HepG2 (cell line): ENCODE measurements around the gene BAHD1. TPM values are rescaled to one million over a fixed set of nuclear protein-coding genes. Genes with fewer than 3 reads are reported as not detected.

Source experiments
- GRHL1 ChIP-seq: sonication (generic); formaldehyde crosslinking; conservative IDR thresholded peaks from 2 replicates; pipeline ENCODE4 v1.8.0; 2022; ENCODE audit warnings: missing genetic modification reagents
- HBP1 ChIP-seq: IDR thresholded peaks from 2 replicates; pipeline ENCODE4 v1.6.1; 2016; ENCODE audit warnings: low read depth, control low read depth
- TEAD3 ChIP-seq: optimal IDR thresholded peaks from 2 replicates; pipeline ENCODE3; 2016; ENCODE audit warnings: borderline replicate concordance
- polyA plus RNA-seq, 8 experiments: library from polyadenylated mRNA; depleted of rRNA in 3 of 8; stranded (reverse) in 7 of 8; unstranded in 1 of 8; fragments of >200 nt; fragmentation: Illumina TruSeq in 4 of 8; extraction: Trizol in 4 of 8; gene quantifications; 2 replicates each; pipeline versions ENCODE4 v1.2.1 to v1.2.3, GENCODE V29; 2011 to 2016; ENCODE audit warnings: low read depth in 4 of 8, missing spikeins in 1 of 8, mixed read lengths in 1 of 8; ENCODE audit not compliant: insufficient read depth in 1 of 8
- total RNA-seq, 5 experiments: library from RNA; depleted of rRNA; stranded (reverse); fragments of >200 nt; fragmentation: Illumina TruSeq; extraction: Trizol; gene quantifications; 2 replicates each; pipeline ENCODE4 v1.2.3, GENCODE V29; 2016; ENCODE audit warnings: low read depth in 1 of 5
- TF ChIP-seq, protein P1 (sequence below): sonication (generic); formaldehyde crosslinking; IDR thresholded peaks from 2 replicates; pipeline ENCODE4 v1.4.0; 2020; ENCODE audit warnings: mild to moderate bottlenecking, missing genetic modification reagents
- TF ChIP-seq, protein P2 (sequence below): sonication (generic); formaldehyde crosslinking; IDR thresholded peaks from 2 replicates; pipeline ENCODE4 v1.5.0; 2020; ENCODE audit warnings: mild to moderate bottlenecking, missing genetic modification reagents, borderline replicate concordance
- TF ChIP-seq, protein P3 (sequence below): sonication (generic); formaldehyde crosslinking; IDR thresholded peaks from 2 replicates; pipeline ENCODE4 v1.4.0; 2020; ENCODE audit warnings: missing genetic modification reagents, borderline replicate concordance

The BAHD1 gene
- total and polyA plus RNA-seq, 2 of the 13 experiments (the other 11 are each of a cell fraction or from before 2014, with no cell fraction given) = 3.3 to 8.7 TPM

DNA sequence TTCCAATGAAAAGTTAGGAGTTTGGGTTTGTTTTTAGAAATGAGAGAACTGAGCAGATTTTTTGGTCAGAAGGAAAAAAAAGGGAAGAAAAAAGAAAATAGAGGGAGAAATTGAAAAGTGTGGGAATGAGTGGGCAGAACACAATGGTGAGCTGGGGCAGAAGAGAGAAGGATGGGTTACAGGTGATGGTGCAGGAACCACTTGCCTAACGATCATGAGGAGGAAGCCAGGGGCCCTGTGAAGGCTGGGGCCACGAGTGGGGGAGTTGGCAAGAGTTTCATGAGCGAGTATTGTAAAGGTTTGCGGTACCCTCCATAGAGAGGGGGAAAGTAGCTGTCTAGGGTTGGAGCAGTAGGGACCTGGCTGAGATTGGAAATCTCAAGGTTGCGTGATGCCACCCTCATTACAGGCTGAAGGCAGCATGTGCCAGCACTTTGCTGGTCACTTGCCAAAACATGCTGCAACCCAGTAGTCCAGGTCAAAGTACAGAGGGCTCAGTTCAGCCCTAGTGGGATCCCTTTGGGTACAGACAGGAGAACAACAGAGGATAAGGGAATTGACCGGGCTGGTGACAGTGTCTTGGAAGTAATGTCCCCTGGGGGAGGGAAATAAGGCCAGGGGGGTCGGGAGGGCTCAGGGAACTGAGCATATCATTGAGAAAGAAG lies 28.5 kb upstream of the BAHD1 start (continued):
- TF ChIP-seq GRHL1 (CRISPR knock-in tag) (no peak), TEAD3 (CRISPR knock-in tag) (peak; percentile 38), HBP1 (0 out of 2 replicates have a peak, but pooled peaks have one; percentile 57)
- TF ChIP-seq, protein P1, sequence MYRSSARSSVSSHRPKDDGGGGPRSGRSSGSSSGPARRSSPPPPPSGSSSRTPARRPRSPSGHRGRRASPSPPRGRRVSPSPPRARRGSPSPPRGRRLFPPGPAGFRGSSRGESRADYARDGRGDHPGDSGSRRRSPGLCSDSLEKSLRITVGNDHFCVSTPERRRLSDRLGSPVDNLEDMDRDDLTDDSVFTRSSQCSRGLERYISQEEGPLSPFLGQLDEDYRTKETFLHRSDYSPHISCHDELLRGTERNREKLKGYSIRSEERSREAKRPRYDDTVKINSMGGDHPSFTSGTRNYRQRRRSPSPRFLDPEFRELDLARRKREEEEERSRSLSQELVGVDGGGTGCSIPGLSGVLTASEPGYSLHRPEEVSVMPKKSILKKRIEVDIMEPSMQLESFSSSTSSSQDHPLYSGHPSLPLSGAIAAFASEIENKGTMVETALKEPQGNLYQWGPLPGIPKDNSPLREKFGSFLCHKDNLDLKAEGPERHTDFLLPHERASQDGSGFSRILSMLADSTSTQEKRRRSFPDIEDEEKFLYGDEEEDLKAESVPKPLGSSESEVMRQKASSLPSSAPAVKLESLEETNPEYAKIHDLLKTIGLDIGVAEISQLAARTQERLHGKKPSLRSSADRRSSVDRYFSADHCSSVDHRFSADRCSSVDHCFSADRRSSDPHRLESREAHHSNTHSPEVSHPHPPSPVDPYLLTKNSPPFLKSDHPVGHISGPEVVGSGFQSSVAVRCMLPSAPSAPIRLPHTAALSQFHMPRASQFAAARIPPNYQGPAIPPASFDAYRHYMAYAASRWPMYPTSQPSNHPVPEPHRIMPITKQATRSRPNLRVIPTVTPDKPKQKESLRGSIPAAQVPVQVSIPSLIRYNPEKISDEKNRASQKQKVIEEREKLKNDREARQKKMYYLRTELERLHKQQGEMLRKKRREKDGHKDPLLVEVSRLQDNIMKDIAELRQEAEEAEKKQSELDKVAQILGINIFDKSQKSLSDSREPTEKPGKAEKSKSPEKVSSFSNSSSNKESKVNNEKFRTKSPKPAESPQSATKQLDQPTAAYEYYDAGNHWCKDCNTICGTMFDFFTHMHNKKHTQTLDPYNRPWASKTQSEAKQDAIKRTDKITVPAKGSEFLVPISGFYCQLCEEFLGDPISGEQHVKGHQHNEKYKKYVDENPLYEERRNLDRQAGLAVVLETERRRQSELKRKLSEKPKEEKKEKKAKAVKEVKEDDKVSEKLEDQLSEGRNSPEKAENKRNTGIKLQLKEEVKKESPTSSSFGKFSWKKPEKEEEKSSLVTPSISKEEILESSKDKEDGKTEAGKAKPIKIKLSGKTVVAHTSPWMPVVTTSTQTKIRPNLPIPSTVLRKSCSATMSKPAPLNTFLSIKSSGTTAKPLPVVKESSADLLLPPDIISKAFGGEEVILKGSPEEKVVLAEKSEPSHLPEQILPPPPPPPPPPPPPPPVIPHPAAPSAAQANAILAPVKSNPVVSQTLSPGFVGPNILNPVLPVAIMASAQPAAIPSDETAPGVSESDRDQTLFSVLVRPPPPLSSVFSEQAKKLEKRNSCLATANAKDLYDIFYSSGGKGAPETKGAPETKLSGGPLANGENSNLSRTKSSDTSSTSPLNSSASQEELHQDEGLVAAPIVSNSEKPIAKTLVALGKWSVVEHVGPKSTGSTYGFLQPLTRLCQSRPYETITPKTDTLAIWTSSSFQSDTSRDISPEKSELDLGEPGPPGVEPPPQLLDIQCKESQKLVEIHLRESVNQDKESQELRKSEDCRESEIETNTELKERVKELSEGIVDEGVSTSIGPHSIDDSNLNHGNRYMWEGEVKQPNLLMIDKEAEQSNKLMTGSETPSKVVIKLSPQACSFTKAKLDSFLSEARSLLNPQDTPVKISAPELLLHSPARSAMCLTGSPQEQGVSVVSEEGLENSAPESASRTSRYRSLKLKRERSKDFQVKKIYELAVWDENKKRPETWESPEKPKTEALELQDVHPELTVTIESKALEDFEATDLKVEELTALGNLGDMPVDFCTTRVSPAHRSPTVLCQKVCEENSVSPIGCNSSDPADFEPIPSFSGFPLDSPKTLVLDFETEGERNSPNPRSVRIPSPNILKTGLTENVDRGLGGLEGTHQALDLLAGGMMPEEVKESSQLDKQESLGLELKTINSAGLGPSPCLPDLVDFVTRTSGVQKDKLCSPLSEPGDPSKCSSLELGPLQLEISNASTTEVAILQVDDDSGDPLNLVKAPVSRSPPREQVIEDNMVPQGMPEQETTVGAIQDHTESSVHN = no peak
- TF ChIP-seq, protein P2, sequence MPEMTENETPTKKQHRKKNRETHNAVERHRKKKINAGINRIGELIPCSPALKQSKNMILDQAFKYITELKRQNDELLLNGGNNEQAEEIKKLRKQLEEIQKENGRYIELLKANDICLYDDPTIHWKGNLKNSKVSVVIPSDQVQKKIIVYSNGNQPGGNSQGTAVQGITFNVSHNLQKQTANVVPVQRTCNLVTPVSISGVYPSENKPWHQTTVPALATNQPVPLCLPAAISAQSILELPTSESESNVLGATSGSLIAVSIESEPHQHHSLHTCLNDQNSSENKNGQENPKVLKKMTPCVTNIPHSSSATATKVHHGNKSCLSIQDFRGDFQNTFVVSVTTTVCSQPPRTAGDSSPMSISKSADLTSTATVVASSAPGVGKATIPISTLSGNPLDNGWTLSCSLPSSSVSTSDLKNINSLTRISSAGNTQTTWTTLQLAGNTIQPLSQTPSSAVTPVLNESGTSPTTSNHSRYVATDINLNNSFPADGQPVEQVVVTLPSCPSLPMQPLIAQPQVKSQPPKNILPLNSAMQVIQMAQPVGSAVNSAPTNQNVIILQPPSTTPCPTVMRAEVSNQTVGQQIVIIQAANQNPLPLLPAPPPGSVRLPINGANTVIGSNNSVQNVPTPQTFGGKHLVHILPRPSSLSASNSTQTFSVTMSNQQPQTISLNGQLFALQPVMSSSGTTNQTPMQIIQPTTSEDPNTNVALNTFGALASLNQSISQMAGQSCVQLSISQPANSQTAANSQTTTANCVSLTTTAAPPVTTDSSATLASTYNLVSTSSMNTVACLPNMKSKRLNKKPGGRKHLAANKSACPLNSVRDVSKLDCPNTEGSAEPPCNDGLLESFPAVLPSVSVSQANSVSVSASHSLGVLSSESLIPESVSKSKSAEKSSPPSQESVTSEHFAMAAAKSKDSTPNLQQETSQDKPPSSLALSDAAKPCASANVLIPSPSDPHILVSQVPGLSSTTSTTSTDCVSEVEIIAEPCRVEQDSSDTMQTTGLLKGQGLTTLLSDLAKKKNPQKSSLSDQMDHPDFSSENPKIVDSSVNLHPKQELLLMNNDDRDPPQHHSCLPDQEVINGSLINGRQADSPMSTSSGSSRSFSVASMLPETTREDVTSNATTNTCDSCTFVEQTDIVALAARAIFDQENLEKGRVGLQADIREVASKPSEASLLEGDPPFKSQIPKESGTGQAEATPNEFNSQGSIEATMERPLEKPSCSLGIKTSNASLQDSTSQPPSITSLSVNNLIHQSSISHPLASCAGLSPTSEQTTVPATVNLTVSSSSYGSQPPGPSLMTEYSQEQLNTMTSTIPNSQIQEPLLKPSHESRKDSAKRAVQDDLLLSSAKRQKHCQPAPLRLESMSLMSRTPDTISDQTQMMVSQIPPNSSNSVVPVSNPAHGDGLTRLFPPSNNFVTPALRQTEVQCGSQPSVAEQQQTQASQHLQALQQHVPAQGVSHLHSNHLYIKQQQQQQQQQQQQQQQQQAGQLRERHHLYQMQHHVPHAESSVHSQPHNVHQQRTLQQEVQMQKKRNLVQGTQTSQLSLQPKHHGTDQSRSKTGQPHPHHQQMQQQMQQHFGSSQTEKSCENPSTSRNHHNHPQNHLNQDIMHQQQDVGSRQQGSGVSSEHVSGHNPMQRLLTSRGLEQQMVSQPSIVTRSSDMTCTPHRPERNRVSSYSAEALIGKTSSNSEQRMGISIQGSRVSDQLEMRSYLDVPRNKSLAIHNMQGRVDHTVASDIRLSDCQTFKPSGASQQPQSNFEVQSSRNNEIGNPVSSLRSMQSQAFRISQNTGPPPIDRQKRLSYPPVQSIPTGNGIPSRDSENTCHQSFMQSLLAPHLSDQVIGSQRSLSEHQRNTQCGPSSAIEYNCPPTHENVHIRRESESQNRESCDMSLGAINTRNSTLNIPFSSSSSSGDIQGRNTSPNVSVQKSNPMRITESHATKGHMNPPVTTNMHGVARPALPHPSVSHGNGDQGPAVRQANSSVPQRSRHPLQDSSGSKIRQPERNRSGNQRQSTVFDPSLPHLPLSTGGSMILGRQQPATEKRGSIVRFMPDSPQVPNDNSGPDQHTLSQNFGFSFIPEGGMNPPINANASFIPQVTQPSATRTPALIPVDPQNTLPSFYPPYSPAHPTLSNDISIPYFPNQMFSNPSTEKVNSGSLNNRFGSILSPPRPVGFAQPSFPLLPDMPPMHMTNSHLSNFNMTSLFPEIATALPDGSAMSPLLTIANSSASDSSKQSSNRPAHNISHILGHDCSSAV (CRISPR knock-in tag) = no peak
- TF ChIP-seq, protein P3, sequence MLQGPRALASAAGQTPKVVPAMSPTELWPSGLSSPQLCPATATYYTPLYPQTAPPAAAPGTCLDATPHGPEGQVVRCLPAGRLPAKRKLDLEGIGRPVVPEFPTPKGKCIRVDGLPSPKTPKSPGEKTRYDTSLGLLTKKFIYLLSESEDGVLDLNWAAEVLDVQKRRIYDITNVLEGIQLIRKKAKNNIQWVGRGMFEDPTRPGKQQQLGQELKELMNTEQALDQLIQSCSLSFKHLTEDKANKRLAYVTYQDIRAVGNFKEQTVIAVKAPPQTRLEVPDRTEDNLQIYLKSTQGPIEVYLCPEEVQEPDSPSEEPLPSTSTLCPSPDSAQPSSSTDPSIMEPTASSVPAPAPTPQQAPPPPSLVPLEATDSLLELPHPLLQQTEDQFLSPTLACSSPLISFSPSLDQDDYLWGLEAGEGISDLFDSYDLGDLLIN (CRISPR knock-in tag) = no peak
